ENCODE data around the gene SEMA3B.

SEMA3B gene

DNA sequence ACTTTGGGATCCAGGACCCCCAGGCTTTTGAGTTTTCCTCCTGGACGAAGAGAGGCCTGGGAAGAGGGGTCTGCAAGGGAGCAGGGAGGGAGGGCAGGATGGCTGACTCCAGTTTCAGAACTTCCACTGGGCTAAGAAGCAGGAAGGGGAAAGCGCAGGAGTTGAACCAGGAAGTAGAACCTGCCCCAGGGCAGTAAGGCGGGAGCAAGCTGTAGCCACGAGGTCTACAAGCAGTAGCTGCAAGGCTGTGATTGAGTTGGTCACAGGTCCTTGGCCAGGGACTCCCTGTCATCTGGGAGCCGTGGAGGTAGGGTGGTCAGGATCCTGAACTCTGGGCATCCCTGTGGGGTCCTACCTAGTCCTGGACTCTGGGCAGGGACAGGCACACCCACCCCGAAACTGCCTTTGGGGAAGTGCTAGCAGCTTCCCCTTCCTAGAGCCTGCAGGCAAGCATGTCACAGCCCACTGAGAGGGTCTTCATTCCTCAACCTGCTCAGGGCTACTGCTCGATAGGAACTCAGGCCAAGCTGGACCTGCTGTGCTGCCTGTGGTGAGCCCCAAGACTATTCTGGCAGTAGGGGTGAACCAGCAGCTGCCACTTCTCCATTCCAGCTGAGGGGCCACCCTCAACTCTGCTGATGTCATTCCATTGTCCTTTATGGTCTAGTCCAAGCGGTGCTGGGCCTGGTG lies 38.7 kb upstream of the SEMA3B start:
- no peak overlapping the region for H3K4me3 ChIP-seq (ENCODE audit: low read length)
- peaks cover 38% of the 10 kb centered on the region for H3K4me1 ChIP-seq (ENCODE audit: control insufficient read depth, insufficient read depth, low read length)
- no peak overlapping the region for H3K9ac ChIP-seq (ENCODE audit: low read length)
- no peaks in the 10 kb centered on the region for H3K36me3 ChIP-seq (ENCODE audit: control insufficient read depth, insufficient read depth, low read length)
- H3K9me3 ChIP-seq (ENCODE audit: control insufficient read depth, low read length) = no peaks in the 10 kb centered on the region
- H3K27me3 ChIP-seq (ENCODE audit: control insufficient read depth, insufficient read depth, low read length) = no peaks in the 10 kb centered on the region

DNA sequence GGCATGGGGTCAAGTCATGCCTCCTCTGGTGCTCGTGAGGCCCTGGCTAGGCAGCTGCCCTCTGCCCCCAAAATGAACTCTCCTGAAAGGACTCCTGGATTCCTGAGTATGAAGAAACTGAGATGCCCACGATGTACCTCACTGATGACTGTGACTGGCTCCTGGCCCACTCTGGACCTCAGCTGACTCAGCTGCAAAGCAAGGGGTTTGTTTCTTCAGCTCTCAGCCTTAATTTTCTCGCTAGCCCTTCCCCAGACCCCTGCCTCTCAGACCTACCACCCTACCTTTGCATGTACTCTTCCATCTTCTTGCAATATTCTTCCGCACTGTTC lies 38.2 kb upstream of the SEMA3B start:
- Histone ChIP-seq H3K4me3 (ENCODE audit: low read length) (no peak overlapping the region), H3K27me3 (ENCODE audit: control insufficient read depth, insufficient read depth, low read length) (no peaks in the 10 kb centered on the region)

DNA sequence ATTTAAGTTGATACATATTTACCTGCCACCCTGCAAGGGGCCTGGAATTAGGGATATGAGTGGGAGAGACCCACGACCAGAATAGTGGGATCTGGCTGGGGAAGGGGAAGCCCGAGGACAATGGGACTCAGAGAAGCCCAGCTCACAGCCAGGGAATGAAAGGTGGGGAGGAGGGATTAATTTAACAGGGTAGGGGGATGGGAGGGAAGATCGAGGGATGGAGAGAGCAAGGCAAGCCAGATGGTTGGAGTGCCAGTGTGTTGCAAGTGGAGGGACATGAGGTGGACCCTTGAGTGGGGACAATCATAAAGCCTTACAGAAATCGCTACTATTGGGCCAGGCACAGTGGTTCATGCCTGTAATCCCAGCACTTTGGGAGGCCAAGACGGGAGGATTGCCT lies 37.4 kb upstream of the SEMA3B start:
- H3K36me3 ChIP-seq (ENCODE audit: control insufficient read depth, insufficient read depth, low read length) = no peaks in the 10 kb centered on the region
- no peak overlapping the region for H3K4me3 ChIP-seq (ENCODE audit: low read length)
- H3K27me3 ChIP-seq (ENCODE audit: control insufficient read depth, insufficient read depth, low read length) = no peaks in the 10 kb centered on the region
- H3K9ac ChIP-seq (ENCODE audit: low read length) = no peak overlapping the region
- H3K4me1 ChIP-seq (ENCODE audit: control insufficient read depth, insufficient read depth, low read length) = peaks cover 37% of the 10 kb centered on the region
- no peaks in the 10 kb centered on the region for H3K9me3 ChIP-seq (ENCODE audit: control insufficient read depth, low read length)

More for the DNA sequence above, 38.2 kb upstream of the SEMA3B start:
- peaks cover 43% of the 10 kb centered on the region for H3K4me1 ChIP-seq (ENCODE audit: control insufficient read depth, insufficient read depth, low read length)
- no peak overlapping the region for H3K9ac ChIP-seq (ENCODE audit: low read length)
- H3K9me3 ChIP-seq (ENCODE audit: control insufficient read depth, low read length) = no peaks in the 10 kb centered on the region
- no peaks in the 10 kb centered on the region for H3K36me3 ChIP-seq (ENCODE audit: control insufficient read depth, insufficient read depth, low read length)

DNA sequence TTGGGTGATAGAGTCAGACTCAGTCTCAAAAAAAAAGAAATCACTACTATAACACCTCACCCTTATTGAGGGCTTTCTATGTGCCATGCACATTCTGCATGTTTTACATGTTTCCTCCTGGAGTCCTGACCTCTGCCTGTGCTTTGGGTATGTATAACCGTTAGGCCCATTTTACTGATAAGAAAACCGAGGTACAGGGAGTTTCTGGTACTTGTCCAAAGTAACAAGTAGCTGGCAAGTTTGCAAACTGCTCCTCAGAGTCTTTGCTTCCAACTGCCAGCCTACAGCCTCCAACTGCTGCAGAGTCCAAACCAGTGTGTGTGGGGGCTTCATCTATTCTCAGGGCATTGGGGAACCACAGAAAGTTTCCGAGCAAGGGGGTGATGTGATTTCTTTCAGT lies 36.6 kb upstream of the SEMA3B start:
- H3K27me3 ChIP-seq (ENCODE audit: control insufficient read depth, insufficient read depth, low read length) = peaks cover 7% of the 10 kb centered on the region
- no peaks in the 10 kb centered on the region for H3K36me3 ChIP-seq (ENCODE audit: control insufficient read depth, insufficient read depth, low read length)
- no peak overlapping the region for H3K4me3 ChIP-seq (ENCODE audit: low read length)
- no peak overlapping the region for H3K9ac ChIP-seq (ENCODE audit: low read length)
- peaks cover 39% of the 10 kb centered on the region for H3K4me1 ChIP-seq (ENCODE audit: control insufficient read depth, insufficient read depth, low read length)
- H3K9me3 ChIP-seq (ENCODE audit: control insufficient read depth, low read length) = no peaks in the 10 kb centered on the region

DNA sequence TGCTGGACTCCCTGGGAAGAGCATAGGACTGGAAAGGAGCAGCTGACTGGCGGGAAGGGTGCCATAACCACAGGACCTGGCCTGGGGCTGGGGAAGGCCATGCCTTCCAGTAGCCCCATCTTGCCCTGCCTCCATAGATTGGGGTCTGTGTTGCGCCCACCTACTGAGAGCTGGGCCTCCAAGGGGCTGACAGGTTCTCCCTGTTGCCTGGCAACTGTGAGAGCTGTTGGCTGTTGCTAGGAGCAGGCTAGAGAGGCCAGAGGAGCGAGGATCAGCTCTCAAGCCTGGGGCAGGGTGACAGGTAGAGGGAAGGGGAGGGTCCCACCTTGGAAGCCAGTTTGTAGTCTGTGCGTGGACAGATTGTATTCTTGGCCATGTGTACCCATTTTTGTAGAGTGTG lies 35.8 kb upstream of the SEMA3B start:
- Histone ChIP-seq H3K9me3 (ENCODE audit: control insufficient read depth, low read length) (no peaks in the 10 kb centered on the region), H3K4me3 (ENCODE audit: low read length) (no peak overlapping the region), H3K27me3 (ENCODE audit: control insufficient read depth, insufficient read depth, low read length) (peaks cover 12% of the 10 kb centered on the region), H3K36me3 (ENCODE audit: control insufficient read depth, insufficient read depth, low read length) (no peaks in the 10 kb centered on the region), H3K4me1 (ENCODE audit: control insufficient read depth, insufficient read depth, low read length) (peaks cover 46% of the 10 kb centered on the region), H3K9ac (ENCODE audit: low read length) (no peak overlapping the region)

DNA sequence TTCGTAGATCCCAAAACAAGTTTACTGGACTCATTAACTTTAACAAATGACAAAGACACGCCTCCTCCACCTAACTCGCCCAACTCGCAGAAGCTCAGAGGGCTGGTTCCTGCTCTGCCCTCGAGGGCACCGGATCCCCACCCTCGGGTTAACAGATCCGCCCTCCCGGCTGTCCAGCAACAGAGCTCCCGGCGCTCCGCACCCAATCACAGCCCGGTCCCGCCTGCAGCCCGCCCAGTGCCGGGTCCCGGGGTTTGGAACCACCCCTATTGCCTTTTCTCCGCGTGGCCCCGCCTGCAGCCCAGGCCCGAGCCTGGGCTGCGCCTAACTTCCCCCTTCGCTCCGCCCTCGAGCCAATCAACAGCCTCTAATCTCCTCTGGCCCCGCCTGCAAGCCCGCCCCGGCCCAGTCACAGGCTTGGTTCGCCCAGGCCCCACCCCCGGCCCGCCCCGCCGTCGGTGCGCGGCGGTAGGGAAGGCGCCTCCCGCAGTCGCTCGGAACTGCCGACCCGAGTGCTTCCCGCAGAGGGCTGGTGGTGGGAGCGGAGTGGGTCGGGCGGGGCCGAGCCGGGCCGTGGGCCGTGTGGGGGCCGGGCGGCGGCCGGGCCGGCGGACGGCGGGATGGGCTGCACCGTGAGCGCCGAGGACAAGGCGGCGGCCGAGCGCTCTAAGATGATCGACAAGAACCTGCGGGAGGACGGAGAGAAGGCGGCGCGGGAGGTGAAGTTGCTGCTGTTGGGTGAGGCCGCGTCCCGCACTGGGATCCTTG lies 33.0 kb upstream of the SEMA3B start, which contains the start of gene GNAI2:
Gene GNAI2, plus strand, starts transcription at position 489 of the 768 bp plus-strand sequence. Its CDS starts 132 bp downstream, at position 621.
- peak within 1 kb of the TSS; percentile 78 for H3K9ac ChIP-seq (ENCODE audit: low read length)
- H3K4me3 ChIP-seq (ENCODE audit: low read length) = peak within 1 kb of the TSS; percentile 87
- no peaks in the 10 kb centered on the region for H3K36me3 ChIP-seq (ENCODE audit: control insufficient read depth, insufficient read depth, low read length)
- H3K9me3 ChIP-seq (ENCODE audit: control insufficient read depth, low read length) = no peaks in the 10 kb centered on the region
- H3K27me3 ChIP-seq (ENCODE audit: control insufficient read depth, insufficient read depth, low read length) = peaks cover 12% of the 10 kb centered on the region
- peaks cover 52% of the 10 kb centered on the region for H3K4me1 ChIP-seq (ENCODE audit: control insufficient read depth, insufficient read depth, low read length)

DNA sequence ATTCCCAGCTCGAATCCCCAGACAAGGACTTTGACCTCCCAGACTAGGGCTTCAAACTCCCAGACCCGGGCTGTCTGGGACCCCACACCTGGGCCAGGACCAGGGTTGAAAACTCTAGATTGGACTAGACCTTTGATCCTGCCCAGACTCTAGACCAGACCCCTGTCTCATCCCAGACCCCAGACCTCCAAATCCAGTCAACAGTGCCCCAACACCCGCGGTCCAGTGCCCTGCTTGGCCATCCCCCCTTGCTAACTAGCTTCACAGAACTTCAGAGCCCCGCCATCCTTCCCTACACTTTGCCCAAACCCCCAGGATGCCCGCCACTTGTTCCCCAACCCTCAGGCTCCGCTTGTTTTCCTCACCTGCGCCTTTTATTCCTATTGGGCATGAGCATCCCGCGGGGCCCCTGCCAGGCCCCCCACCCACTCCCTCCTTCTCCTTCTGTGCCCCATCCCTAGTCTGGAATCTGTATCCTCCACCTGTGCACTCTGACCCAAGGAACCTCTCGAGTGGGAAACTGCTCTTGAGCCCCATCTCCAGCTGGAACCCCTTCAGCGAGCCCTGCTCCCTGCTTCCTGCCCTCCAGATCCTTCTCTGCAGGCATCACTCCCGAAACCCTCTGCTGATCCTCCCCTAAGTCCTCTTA lies 32.3 kb upstream of the SEMA3B start:
- H3K9ac ChIP-seq (ENCODE audit: low read length) = peak overlapping the region; percentile 78
- H3K4me1 ChIP-seq (ENCODE audit: control insufficient read depth, insufficient read depth, low read length) = peaks cover 59% of the 10 kb centered on the region
- peaks cover 12% of the 10 kb centered on the region for H3K27me3 ChIP-seq (ENCODE audit: control insufficient read depth, insufficient read depth, low read length)
- no peaks in the 10 kb centered on the region for H3K36me3 ChIP-seq (ENCODE audit: control insufficient read depth, insufficient read depth, low read length)
- H3K9me3 ChIP-seq (ENCODE audit: control insufficient read depth, low read length) = no peaks in the 10 kb centered on the region
- peak overlapping the region; percentile 87 for H3K4me3 ChIP-seq (ENCODE audit: low read length)

DNA sequence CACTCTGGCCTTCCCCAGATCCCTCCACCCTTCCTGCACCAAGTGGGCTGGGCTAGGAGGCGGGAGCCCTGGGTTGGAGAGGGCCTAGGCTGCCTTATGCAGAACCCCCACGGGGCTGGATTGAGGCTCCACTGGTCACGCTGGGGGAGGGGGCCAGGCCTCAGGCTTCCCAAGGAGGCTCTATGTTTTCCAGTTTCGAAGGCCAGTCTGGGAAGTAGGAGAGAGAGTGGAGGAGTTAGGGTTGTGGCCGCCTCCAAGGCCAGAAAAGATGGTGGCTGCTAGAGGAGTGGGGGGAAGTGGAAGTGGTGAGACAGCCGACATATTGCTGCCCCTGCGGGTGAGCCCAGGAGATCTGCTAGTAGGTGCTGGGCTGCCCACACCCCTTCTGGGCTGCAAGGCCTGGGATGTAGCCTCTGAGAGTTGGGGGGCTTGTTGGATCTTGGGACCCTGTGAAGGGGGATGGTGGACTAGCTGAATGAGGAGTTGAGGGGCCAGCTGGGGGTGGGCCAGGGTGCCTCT lies 31.8 kb upstream of the SEMA3B start:
- Histone ChIP-seq H3K9ac (ENCODE audit: low read length) (peak overlapping the region; percentile 78), H3K27me3 (ENCODE audit: control insufficient read depth, insufficient read depth, low read length) (peaks cover 12% of the 10 kb centered on the region), H3K4me1 (ENCODE audit: control insufficient read depth, insufficient read depth, low read length) (peaks cover 65% of the 10 kb centered on the region), H3K36me3 (ENCODE audit: control insufficient read depth, insufficient read depth, low read length) (no peaks in the 10 kb centered on the region), H3K4me3 (ENCODE audit: low read length) (peak overlapping the region; percentile 87), H3K9me3 (ENCODE audit: control insufficient read depth, low read length) (no peaks in the 10 kb centered on the region)

DNA sequence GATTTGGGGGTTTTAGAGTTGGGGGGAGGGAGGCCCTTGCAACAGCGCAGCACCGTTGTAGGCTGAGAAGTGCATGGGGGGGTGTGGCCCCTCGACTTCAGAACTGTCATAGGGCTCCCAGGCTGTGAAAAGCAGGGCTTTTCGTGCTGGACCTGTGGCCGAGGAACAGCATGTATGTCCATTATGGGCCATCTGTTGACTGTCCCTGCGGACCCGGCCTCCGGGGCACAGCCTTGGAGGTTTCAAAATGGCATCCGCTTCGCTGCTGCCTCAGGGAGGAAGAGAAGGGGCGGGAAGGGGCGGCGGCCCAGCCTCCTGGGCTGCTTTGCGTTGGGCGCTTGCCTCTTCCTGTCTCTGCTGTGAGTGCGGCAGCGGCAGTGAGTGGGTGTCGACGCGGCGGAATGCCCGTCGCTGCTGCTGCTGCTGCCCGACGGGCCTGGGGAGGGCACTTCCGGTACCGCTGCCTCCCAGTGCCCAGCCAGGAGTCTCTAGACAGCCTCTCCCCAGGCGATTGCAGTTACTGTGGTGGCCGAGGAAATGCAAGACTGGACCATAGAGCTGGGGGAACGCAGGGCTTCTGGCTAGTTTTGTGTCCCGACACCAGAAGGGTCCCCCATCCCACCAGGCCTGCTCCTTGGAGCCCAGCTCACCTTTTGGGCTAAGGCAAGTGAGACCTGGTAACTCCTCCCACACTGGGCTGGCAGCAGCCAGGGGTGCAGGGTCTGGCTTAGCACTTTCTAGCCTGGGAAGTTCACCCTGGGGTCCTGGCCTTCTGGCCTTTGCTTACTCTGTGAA lies 31.0 kb upstream of the SEMA3B start:
- Histone ChIP-seq H3K36me3 (ENCODE audit: control insufficient read depth, insufficient read depth, low read length) (no peaks in the 10 kb centered on the region), H3K4me1 (ENCODE audit: control insufficient read depth, insufficient read depth, low read length) (peaks cover 72% of the 10 kb centered on the region), H3K9ac (ENCODE audit: low read length) (peak overlapping the region; percentile 78), H3K4me3 (ENCODE audit: low read length) (peak overlapping the region; percentile 87), H3K27me3 (ENCODE audit: control insufficient read depth, insufficient read depth, low read length) (peaks cover 12% of the 10 kb centered on the region), H3K9me3 (ENCODE audit: control insufficient read depth, low read length) (no peaks in the 10 kb centered on the region)

DNA sequence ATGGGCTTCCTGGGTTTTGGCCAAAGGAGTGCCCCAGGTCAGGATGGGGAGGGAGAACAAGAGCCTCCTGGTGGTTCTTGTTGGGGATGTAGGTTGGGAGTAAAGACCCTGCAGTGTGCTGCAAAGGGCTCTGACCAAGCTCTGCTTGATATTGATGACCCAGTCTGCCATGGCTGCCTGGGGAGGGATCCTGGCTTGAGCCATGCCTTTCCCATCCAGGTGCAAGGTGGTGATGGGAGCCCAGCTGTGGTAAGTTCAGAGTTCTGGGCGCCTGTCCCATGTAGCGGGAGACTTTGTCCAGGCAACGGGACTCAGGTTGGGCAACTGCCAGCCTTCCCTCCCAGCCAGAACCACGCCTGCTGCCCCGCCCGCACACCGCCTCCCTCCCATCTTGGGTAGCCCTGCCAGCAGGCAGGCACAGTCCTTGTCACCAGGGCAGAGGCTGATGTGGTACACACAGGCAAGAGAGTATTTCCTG lies 30.4 kb upstream of the SEMA3B start:
- Histone ChIP-seq H3K4me3 (ENCODE audit: low read length) (peak overlapping the region; percentile 87), H3K27me3 (ENCODE audit: control insufficient read depth, insufficient read depth, low read length) (peaks cover 12% of the 10 kb centered on the region), H3K9ac (ENCODE audit: low read length) (peak overlapping the region; percentile 78), H3K4me1 (ENCODE audit: control insufficient read depth, insufficient read depth, low read length) (peaks cover 79% of the 10 kb centered on the region), H3K36me3 (ENCODE audit: control insufficient read depth, insufficient read depth, low read length) (no peaks in the 10 kb centered on the region), H3K9me3 (ENCODE audit: control insufficient read depth, low read length) (no peaks in the 10 kb centered on the region)

DNA sequence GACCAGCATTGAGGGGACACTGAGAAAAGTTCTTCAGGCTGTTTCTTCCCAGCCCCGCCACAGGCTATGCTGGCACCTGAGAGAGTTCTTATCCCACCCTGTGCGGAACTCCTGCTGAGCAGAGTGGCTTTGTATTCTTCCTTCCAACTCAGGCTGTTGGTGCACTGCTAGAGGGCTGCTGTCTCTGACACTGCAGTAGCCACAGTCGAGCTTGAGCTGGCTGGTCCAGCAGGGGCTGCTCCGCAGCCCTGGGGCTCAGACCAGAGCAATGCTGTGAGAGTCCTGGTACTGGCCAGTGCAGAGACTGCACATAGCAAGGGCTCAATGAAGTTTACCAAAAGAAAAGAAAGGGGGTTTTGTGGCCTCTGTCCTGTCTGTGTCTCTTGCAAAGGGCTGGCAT lies 29.3 kb upstream of the SEMA3B start:
- H3K27me3 ChIP-seq (ENCODE audit: control insufficient read depth, insufficient read depth, low read length) = peaks cover 12% of the 10 kb centered on the region
- no peak overlapping the region for H3K9ac ChIP-seq (ENCODE audit: low read length)
- H3K36me3 ChIP-seq (ENCODE audit: control insufficient read depth, insufficient read depth, low read length) = no peaks in the 10 kb centered on the region
- no peak overlapping the region for H3K4me3 ChIP-seq (ENCODE audit: low read length)
- no peaks in the 10 kb centered on the region for H3K9me3 ChIP-seq (ENCODE audit: control insufficient read depth, low read length)
- H3K4me1 ChIP-seq (ENCODE audit: control insufficient read depth, insufficient read depth, low read length) = peaks cover 82% of the 10 kb centered on the region

All from mucosa of stomach (tissue), 1 donor.